Measurements from ENCODE around the gene LRRC8B.

- TF ChIP-seq EZH2 (conservative IDR thresholded peaks at IDR 0.05; ENCODE audit: low read depth, low read length) = no peak
- TF ChIP-seq EP300 (IDR thresholded peaks at IDR 0.05; ENCODE audit: low read depth in 2 of 2, low read length in 2 of 2) = no peak
- TF ChIP-seq EP300 (CRISPR knock-in tag; IDR thresholded peaks at IDR 0.05; ENCODE audit: borderline replicate concordance) = no peak
- TF ChIP-seq, protein P1, sequence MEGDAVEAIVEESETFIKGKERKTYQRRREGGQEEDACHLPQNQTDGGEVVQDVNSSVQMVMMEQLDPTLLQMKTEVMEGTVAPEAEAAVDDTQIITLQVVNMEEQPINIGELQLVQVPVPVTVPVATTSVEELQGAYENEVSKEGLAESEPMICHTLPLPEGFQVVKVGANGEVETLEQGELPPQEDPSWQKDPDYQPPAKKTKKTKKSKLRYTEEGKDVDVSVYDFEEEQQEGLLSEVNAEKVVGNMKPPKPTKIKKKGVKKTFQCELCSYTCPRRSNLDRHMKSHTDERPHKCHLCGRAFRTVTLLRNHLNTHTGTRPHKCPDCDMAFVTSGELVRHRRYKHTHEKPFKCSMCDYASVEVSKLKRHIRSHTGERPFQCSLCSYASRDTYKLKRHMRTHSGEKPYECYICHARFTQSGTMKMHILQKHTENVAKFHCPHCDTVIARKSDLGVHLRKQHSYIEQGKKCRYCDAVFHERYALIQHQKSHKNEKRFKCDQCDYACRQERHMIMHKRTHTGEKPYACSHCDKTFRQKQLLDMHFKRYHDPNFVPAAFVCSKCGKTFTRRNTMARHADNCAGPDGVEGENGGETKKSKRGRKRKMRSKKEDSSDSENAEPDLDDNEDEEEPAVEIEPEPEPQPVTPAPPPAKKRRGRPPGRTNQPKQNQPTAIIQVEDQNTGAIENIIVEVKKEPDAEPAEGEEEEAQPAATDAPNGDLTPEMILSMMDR (CRISPR knock-in tag; IDR thresholded peaks at IDR 0.05) = peak; percentile 25; the same call in 1 of the 2 replicates
- no peak for TF ChIP-seq MYC (CRISPR knock-in tag; IDR thresholded peaks at IDR 0.05; ENCODE audit: borderline replicate concordance)
- no peak for TF ChIP-seq TBP (CRISPR knock-in tag; IDR thresholded peaks at IDR 0.05)
- no peak for TF ChIP-seq ZNF775 (CRISPR knock-in tag; IDR thresholded peaks at IDR 0.05; ENCODE audit: borderline replicate concordance)
- TF ChIP-seq GFI1 (CRISPR knock-in tag; IDR thresholded peaks at IDR 0.05; ENCODE audit: borderline replicate concordance) = no peak
- TF ChIP-seq ZNF343 (CRISPR knock-in tag; IDR thresholded peaks at IDR 0.05) = no peak
- TF ChIP-seq PBX3 (CRISPR knock-in tag; IDR thresholded peaks at IDR 0.05; ENCODE audit: borderline replicate concordance) = no peak
- TF ChIP-seq YY1 (IDR thresholded peaks at IDR 0.05; ENCODE audit: insufficient read depth, insufficient replicate concordance, low read depth, low read length) = no peak
- no peak for TF ChIP-seq STAT5B (CRISPR knock-in tag; IDR thresholded peaks at IDR 0.05)
- peak; percentile 16 to 59; a peak in 2 of 4 replicates for TF ChIP-seq POLR2A (IDR thresholded peaks at IDR 0.05; ENCODE audit: insufficient read depth in 1 of 2, low read depth in 2 of 2, low read length in 2 of 2)
Measured at GRCh38 chr1:89609781-89610456, 85.3 kb downstream of the LRRC8B start.
